HG02943 (cell line): ENCODE measurements around the gene MTUS2.

Experiments used
- ATAC-seq: cut with Tn5 transposase; IDR thresholded peaks from one replicate; pipeline ENCODE4 v1.9.1; 2021; ENCODE audit warnings: mild to moderate bottlenecking, low read depth, moderate library complexity; ENCODE audit not compliant: unreplicated experiment

Gene MTUS2

GRCh38 chr13:29513002-29513980, 693.2 kb downstream of the MTUS2 start:
- no peak for ATAC-seq

- no peak for ATAC-seq
These were observed 694.0 kb downstream of the MTUS2 start for GRCh38 chr13:29513981-29514719.

- no peak for ATAC-seq
These were observed 694.7 kb downstream of the MTUS2 start for GRCh38 chr13:29514720-29515310.

GRCh38 chr13:29515372-29515771, 695.2 kb downstream of the MTUS2 start:
- ATAC-seq = no peak

GRCh38 chr13:29516012-29516411, 695.9 kb downstream of the MTUS2 start:
- ATAC-seq = no peak

GRCh38 chr13:29516880-29517279, 696.7 kb downstream of the MTUS2 start:
- no peak for ATAC-seq

GRCh38 chr13:29519921-29520320, 699.8 kb downstream of the MTUS2 start:
- ATAC-seq = no peak

- ATAC-seq = no peak
These were observed 700.5 kb downstream of the MTUS2 start for GRCh38 chr13:29520671-29521070.

- ATAC-seq = no peak
These were observed 701.2 kb downstream of the MTUS2 start for GRCh38 chr13:29521336-29521735.

- no peak for ATAC-seq
These were observed 702.0 kb downstream of the MTUS2 start for GRCh38 chr13:29522044-29522685.

GRCh38 chr13:29523199-29523961, 703.2 kb downstream of the MTUS2 start:
- no peak for ATAC-seq

- no peak for ATAC-seq
These were observed 704.0 kb downstream of the MTUS2 start for GRCh38 chr13:29524176-29524575.

- no peak for ATAC-seq
These were observed 704.5 kb downstream of the MTUS2 start for GRCh38 chr13:29524641-29525040.

GRCh38 chr13:29525757-29526156, 705.6 kb downstream of the MTUS2 start:
- no peak for ATAC-seq

- ATAC-seq = no peak
These were observed 706.6 kb downstream of the MTUS2 start for GRCh38 chr13:29526741-29527140.

GRCh38 chr13:29527511-29527910, 707.4 kb downstream of the MTUS2 start:
- ATAC-seq = no peak

- no peak for ATAC-seq
These were observed 707.8 kb downstream of the MTUS2 start for GRCh38 chr13:29527916-29528315.

- no peak for ATAC-seq
These were observed 709.6 kb downstream of the MTUS2 start for GRCh38 chr13:29529754-29530153.

- ATAC-seq = no peak
These were observed 710.8 kb downstream of the MTUS2 start for GRCh38 chr13:29530901-29531300.

GRCh38 chr13:29532116-29532515, 712.0 kb downstream of the MTUS2 start:
- no peak for ATAC-seq
